Measurements from ENCODE around the gene ARG2. TPM values are rescaled to one million over a fixed set of nuclear protein-coding genes. Genes with fewer than 3 reads are reported as not detected.

The ARG2 gene
- total and polyA plus RNA-seq, 9 of the 15 experiments (the other 6 are each of a cell fraction or from before 2014, with no cell fraction given) = 6.2 to 75.0 (median 17.8) TPM

GRCh38 chr14:67694791-67695393 is 75.2 kb downstream of the ARG2 start (continued):
- TF ChIP-seq CREB3L1 (IDR thresholded peaks at IDR 0.05; ENCODE audit: borderline replicate concordance, low read depth) (no peak), ATF1 (CRISPR knock-in tag; IDR thresholded peaks at IDR 0.05) (no peak), ATF1 (tag; IDR thresholded peaks at IDR 0.05) (peak; percentile 67), GTF2E2 (tag; IDR thresholded peaks at IDR 0.05) (0 out of 2 replicates have a peak, but pooled peaks have one; percentile 40), NFYB (IDR thresholded peaks at IDR 0.05; ENCODE audit: extremely low read depth, insufficient read length) (peak; percentile 79), JUND (IDR thresholded peaks at IDR 0.05; ENCODE audit: borderline replicate concordance, low read depth, low read length) (peak; percentile 5; the same call in 1 of the 2 replicates), JUND (tag; IDR thresholded peaks at IDR 0.05; ENCODE audit: borderline replicate concordance, low read depth, low read length) (no peak), EP300 (IDR thresholded peaks at IDR 0.05; ENCODE audit: low read length) (no peak), HDAC1 (IDR thresholded peaks at IDR 0.05) (peak in 1 of 2 experiments; percentile 50; a peak in 1 of 4 replicates), EGR1 (conservative IDR thresholded peaks at IDR 0.05) (peak; percentile 50), SMAD1 (IDR thresholded peaks at IDR 0.05; ENCODE audit: low read depth, low read length, partially characterized antibody) (no peak), ZNF311 (CRISPR knock-in tag; IDR thresholded peaks at IDR 0.05) (no peak), CREB1 (IDR thresholded peaks at IDR 0.05) (no peak), CREB1 (CRISPR knock-in tag; IDR thresholded peaks at IDR 0.05) (0 out of 2 replicates have a peak, but pooled peaks have one; percentile 25), ZNF316 (IDR thresholded peaks at IDR 0.05) (no peak), ZNF77 (CRISPR knock-in tag; IDR thresholded peaks at IDR 0.05) (no peak), ZNF431 (CRISPR knock-in tag; IDR thresholded peaks at IDR 0.05) (no peak), MEIS2 (IDR thresholded peaks at IDR 0.05; ENCODE audit: partially characterized antibody) (peak; percentile 67), FOXM1 (IDR thresholded peaks at IDR 0.05; ENCODE audit: low read depth) (no peak), FOXM1 (CRISPR knock-in tag; IDR thresholded peaks at IDR 0.05; ENCODE audit: low read depth) (no peak), E2F3 (CRISPR knock-in tag; IDR thresholded peaks at IDR 0.05) (no peak), ZNF121 (CRISPR knock-in tag; conservative IDR thresholded peaks at IDR 0.05) (no peak), GATAD2A (IDR thresholded peaks at IDR 0.05) (0 out of 2 replicates have a peak, but pooled peaks have one; percentile 68), CCAR2 (IDR thresholded peaks at IDR 0.05; ENCODE audit: low read depth, low read length) (no peak), TGIF2 (CRISPR knock-in tag; IDR thresholded peaks at IDR 0.05) (no peak), POLR2H (tag; IDR thresholded peaks at IDR 0.05; ENCODE audit: low read depth) (peak; percentile 37; the same call in 1 of the 2 replicates), ILK (tag; IDR thresholded peaks at IDR 0.05; ENCODE audit: borderline replicate concordance, low read depth) (no peak)
- TF ChIP-seq, protein P1, sequence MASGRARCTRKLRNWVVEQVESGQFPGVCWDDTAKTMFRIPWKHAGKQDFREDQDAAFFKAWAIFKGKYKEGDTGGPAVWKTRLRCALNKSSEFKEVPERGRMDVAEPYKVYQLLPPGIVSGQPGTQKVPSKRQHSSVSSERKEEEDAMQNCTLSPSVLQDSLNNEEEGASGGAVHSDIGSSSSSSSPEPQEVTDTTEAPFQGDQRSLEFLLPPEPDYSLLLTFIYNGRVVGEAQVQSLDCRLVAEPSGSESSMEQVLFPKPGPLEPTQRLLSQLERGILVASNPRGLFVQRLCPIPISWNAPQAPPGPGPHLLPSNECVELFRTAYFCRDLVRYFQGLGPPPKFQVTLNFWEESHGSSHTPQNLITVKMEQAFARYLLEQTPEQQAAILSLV (tag; IDR thresholded peaks at IDR 0.05) = no peak
- TF ChIP-seq, protein P2, sequence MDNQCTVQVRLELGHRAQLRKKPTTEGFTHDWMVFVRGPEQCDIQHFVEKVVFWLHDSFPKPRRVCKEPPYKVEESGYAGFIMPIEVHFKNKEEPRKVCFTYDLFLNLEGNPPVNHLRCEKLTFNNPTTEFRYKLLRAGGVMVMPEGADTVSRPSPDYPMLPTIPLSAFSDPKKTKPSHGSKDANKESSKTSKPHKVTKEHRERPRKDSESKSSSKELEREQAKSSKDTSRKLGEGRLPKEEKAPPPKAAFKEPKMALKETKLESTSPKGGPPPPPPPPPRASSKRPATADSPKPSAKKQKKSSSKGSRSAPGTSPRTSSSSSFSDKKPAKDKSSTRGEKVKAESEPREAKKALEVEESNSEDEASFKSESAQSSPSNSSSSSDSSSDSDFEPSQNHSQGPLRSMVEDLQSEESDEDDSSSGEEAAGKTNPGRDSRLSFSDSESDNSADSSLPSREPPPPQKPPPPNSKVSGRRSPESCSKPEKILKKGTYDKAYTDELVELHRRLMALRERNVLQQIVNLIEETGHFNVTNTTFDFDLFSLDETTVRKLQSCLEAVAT (IDR thresholded peaks at IDR 0.05) = no peak
